Measurements from ENCODE around the gene CARD14. TPM values are rescaled to one million over a fixed set of nuclear protein-coding genes. Genes with fewer than 3 reads are reported as not detected.
A peak's percentile ranks its signal among the peaks of the same experiment; 100 is the strongest.

CARD14 gene
- polyA plus RNA-seq, 1 donor (not counting 4 experiments of a cell fraction or from before 2014, with no cell fraction given): 0.49 TPM

- H3K4me2 ChIP-seq (ENCODE audit: control insufficient read depth, extremely low read depth, insufficient read depth, low read depth, low read length): peak overlapping the region; percentile 63
- H3K9me1 ChIP-seq (ENCODE audit: control insufficient read depth, extremely low read depth, insufficient read depth, low read length): no peaks in the 10 kb centered on the region
- peak overlapping the region; percentile 65 for H3K27ac ChIP-seq (ENCODE audit: control insufficient read depth, insufficient read depth, low read length)
- FAIRE-seq (peak; percentile 36), DNase-seq (ENCODE audit: low read depth, low spot score) (no peak)
- H2AFZ ChIP-seq (ENCODE audit: control insufficient read depth, low read length): peak overlapping the region; percentile 52
- no peaks in the 10 kb centered on the region for H3K79me2 ChIP-seq (ENCODE audit: control insufficient read depth, insufficient read depth, low read length)
- H3K9ac ChIP-seq (ENCODE audit: control insufficient read depth, extremely low read depth, insufficient read depth, low read length): peak overlapping the region; percentile 49
- H3K9me3 ChIP-seq (ENCODE audit: control insufficient read depth, low read depth, low read length): no peaks in the 10 kb centered on the region
- H3K36me3 ChIP-seq (ENCODE audit: control insufficient read depth in 2 of 2, extremely low read depth in 1 of 2, insufficient read depth in 2 of 2, low read length in 2 of 2): no peaks in the 10 kb centered on the region
- peak overlapping the region in 1 of 3 experiments; percentile 31 for H3K4me3 ChIP-seq (ENCODE audit: control insufficient read depth in 2 of 3, extremely low read depth in 1 of 3, insufficient read depth in 2 of 3, low read depth in 1 of 3, low read length in 3 of 3)
- no peak for TF ChIP-seq CTCF (optimal IDR thresholded peaks at IDR 0.05 in 1 of 3, IDR thresholded peaks at IDR 0.05 in 1 of 3, conservative IDR thresholded peaks at IDR 0.05 in 1 of 3; ENCODE audit: extremely low read depth in 1 of 3, insufficient read depth in 2 of 3, low read length in 3 of 3)
- TF ChIP-seq EZH2 (IDR thresholded peaks at IDR 0.05; ENCODE audit: low read length): no peak
- no peaks in the 10 kb centered on the region for H4K20me1 ChIP-seq (ENCODE audit: control insufficient read depth, extremely low read depth, insufficient read depth, low read length)
- dilution Hi-C loops (cut with MboI; ENCODE audit: extremely low pct_ligation_motif_present, low sequenced_read_pairs): no loop called here
- H3K27me3 ChIP-seq (ENCODE audit: control insufficient read depth, extremely low read depth, insufficient read depth, low read length): no peaks in the 10 kb centered on the region
- H3K4me1 ChIP-seq (ENCODE audit: control insufficient read depth, extremely low read depth, insufficient read depth, low read length): peaks cover 29% of the 10 kb centered on the region
Measured at GRCh38 chr17:80254396-80255251, 84.8 kb downstream of the CARD14 start.

- FAIRE-seq: no peak
- no peak overlapping the region for H2AFZ ChIP-seq (ENCODE audit: control insufficient read depth, low read length)
Measured at GRCh38 chr17:80256034-80256350, 86.2 kb downstream of the CARD14 start.

More at GRCh38 chr17:80256034-80256350, 86.2 kb downstream of the CARD14 start:
- Histone ChIP-seq H3K27me3 (ENCODE audit: control insufficient read depth, extremely low read depth, insufficient read depth, low read length) (no peaks in the 10 kb centered on the region), H3K79me2 (ENCODE audit: control insufficient read depth, insufficient read depth, low read length) (no peaks in the 10 kb centered on the region), H3K4me3 (ENCODE audit: control insufficient read depth in 2 of 3, extremely low read depth in 1 of 3, insufficient read depth in 2 of 3, low read depth in 1 of 3, low read length in 3 of 3) (no peak overlapping the region), H3K9me1 (ENCODE audit: control insufficient read depth, extremely low read depth, insufficient read depth, low read length) (no peaks in the 10 kb centered on the region), H3K9me3 (ENCODE audit: control insufficient read depth, low read depth, low read length) (no peaks in the 10 kb centered on the region), H3K9ac (ENCODE audit: control insufficient read depth, extremely low read depth, insufficient read depth, low read length) (no peak overlapping the region), H3K27ac (ENCODE audit: control insufficient read depth, insufficient read depth, low read length) (no peak overlapping the region), H3K4me2 (ENCODE audit: control insufficient read depth, extremely low read depth, insufficient read depth, low read depth, low read length) (no peak overlapping the region), H3K36me3 (ENCODE audit: control insufficient read depth in 2 of 2, extremely low read depth in 1 of 2, insufficient read depth in 2 of 2, low read length in 2 of 2) (no peaks in the 10 kb centered on the region), H4K20me1 (ENCODE audit: control insufficient read depth, extremely low read depth, insufficient read depth, low read length) (no peaks in the 10 kb centered on the region), H3K4me1 (ENCODE audit: control insufficient read depth, extremely low read depth, insufficient read depth, low read length) (peaks cover 32% of the 10 kb centered on the region)
- dilution Hi-C loops (cut with MboI; ENCODE audit: extremely low pct_ligation_motif_present, low sequenced_read_pairs): no loop called here
- DNase-seq (ENCODE audit: low read depth, low spot score): no peak
- TF ChIP-seq CTCF (optimal IDR thresholded peaks at IDR 0.05 in 1 of 3, IDR thresholded peaks at IDR 0.05 in 1 of 3, conservative IDR thresholded peaks at IDR 0.05 in 1 of 3; ENCODE audit: extremely low read depth in 1 of 3, insufficient read depth in 2 of 3, low read length in 3 of 3) (no peak), EZH2 (IDR thresholded peaks at IDR 0.05; ENCODE audit: low read length) (no peak)

All from keratinocyte (primary cell).